Eye (tissue), 1 donor: ENCODE data around the gene DDX27.
A peak's percentile ranks its signal among the peaks of the same experiment; 100 is the strongest.
"Not testable (repeated sequence)": the region's sequence is repeated elsewhere in the genome, so short reads cannot be mapped to it uniquely, and the experiment has no call there.

ENCODE experiments used
- DNase-seq: peaks from one replicate; pipeline ENCODE4 v3.0.0-alpha.2; 2015

The DDX27 gene, protein sequence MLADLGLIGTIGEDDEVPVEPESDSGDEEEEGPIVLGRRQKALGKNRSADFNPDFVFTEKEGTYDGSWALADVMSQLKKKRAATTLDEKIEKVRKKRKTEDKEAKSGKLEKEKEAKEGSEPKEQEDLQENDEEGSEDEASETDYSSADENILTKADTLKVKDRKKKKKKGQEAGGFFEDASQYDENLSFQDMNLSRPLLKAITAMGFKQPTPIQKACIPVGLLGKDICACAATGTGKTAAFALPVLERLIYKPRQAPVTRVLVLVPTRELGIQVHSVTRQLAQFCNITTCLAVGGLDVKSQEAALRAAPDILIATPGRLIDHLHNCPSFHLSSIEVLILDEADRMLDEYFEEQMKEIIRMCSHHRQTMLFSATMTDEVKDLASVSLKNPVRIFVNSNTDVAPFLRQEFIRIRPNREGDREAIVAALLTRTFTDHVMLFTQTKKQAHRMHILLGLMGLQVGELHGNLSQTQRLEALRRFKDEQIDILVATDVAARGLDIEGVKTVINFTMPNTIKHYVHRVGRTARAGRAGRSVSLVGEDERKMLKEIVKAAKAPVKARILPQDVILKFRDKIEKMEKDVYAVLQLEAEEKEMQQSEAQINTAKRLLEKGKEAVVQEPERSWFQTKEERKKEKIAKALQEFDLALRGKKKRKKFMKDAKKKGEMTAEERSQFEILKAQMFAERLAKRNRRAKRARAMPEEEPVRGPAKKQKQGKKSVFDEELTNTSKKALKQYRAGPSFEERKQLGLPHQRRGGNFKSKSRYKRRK

DNA sequence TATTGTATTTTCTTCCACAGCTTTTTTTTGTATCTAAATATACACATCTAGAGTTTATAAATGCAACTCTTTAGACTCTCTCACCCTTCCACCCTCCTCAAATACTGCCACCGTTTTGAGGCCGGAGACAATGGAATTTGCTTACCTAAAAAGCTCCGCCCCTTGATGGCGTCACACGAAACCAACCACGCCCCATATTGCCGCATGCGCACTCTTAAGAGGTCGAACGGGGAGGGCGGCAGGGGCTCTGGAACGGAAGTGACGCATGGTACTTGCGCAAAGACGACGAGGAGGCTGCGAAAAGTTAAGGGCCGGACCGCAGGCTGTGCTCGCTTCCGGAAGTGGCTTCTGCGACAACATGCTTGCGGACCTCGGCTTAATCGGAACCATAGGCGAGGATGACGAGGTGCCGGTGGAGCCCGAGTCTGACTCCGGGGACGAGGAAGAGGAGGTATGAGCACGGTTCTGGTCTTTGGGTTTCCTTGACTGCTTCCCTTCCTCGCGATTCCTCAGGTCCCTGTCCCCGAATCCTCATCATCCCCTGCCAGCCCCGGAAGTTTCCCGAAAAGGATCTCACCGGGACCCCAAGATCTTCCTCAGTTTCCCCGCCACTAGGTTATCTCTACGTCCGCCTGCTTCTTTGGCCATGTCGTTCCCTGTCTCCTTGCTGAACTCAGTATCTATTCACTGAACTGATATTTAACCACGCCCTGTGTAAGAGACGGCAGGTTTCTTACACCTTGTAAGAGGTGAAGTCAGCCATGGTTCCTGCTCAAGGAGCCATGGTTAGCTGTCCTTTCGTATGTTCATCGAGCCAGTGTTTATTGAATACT, at the start of gene DDX27:
TSS of gene DDX27 (plus strand) at position 326 of the 833 bp plus-strand sequence. CDS start at position 359, 33 bp downstream.
- DNase-seq = peak; percentile 100

GRCh38 chr20:49169547-49169946, 49.7 kb upstream of the DDX27 start:
- no peak for DNase-seq

GRCh38 chr20:49170714-49171113, 48.5 kb upstream of the DDX27 start:
- no peak for DNase-seq

DNA sequence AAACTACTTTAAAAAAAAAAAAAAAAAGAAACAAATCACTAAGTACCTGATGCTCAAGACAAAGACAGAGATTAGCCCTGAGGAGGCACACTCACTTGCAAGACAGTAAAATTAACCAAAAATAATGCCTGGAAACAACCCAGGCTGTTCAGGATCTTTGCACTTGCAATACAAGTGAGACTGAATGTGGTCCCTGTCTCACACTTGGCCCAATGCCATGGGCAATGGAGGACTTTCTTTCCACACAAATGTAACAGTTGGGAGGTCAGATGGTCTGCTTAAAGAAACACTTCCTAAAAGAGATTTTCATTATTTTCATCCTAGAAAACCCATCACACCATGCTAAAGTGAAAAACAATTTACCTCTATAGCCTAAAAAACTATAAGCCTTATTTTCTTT, 47.3 kb upstream of the DDX27 start:
- no peak for DNase-seq

DNA sequence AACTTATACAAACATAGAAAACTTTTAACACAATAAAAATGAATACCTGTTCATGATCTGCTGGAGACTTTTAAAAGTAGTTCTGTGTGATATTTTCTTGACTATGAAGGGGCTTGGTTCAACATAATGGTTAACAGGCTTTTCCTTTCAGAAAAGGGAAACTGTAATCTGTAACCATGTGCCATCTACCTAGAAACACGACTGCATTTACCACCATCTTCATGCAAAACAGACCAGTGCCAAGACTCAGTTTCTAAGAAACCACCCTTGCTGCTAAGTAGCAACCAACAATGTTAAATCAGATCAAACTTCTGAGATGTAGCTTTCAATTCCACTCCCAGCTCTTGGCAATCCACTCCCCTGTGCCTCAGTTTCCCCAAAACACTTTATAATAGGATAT, 46.8 kb upstream of the DDX27 start:
- no peak for DNase-seq

GRCh38 chr20:49174183-49174582, 45.0 kb upstream of the DDX27 start:
- no peak for DNase-seq

DNA sequence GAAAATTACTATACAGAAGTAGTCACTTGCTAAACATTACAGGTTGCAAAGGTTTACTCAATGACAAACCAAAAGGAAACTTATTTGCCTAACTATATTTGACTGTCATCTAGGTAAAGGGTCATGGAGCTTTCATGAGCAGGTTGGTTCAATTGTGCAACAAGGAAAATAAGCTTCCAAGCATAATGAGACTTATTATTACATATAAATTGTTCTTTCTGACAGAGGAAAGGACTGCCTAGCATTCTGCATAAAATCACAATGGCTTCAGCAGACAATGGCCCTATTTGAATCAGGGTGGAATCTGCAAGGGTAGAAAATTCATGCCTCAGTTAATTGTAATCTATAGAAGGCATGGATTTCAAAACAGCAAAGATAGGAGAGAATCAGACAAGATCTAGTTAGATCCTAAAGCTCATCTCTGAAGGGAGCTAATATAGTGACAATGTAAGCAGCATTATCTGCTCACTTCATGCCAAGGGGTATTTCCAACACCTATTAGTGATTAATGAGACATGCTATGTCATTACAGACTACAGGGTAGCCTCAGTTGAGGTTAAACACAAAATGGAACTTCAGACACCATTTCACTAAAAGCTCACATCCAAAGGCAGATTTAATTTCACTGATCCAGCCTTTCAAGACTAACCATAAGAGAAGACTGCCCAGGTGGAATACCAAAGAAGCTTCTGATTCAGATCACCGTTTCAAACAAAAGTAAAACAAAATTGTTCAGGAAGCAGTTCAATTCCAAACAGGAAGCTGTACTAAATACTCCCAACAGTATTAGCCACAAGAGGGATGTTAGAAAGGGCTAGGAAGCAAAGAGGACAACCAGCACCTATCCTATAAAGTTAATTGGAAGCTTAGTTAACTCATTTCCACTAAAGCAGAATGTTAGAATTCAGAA, 39.6 kb upstream of the DDX27 start:
- DNase-seq = no peak

DNA sequence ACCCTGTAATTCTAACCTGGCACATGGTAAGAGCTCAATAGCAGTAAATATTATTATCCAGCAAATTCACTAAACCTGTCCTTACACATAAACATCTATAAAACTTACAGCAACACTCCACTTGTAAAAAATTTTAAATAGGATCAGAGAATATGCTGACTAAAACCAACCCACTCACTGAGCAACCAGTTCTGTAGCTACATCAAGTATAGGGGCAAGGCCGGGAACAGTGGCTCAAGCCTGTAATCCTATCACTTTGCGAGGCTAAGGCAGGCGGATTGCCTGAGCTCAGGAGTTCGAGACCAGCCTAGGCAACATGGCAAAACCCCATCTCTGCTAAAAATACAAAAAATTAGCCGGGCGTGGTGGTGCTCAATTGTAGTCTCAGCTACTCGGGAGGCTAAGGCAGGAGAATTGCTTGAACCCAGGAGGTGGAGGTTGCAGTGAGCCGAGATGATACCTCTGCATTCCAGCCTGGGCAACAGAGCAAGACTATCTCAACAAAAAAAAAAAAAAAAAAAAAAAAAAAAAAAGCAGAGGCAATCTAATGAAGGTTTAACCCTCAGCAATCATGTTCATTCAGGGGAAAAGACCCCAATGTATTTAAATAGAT, 37.8 kb upstream of the DDX27 start:
- DNase-seq = no peak

DNA sequence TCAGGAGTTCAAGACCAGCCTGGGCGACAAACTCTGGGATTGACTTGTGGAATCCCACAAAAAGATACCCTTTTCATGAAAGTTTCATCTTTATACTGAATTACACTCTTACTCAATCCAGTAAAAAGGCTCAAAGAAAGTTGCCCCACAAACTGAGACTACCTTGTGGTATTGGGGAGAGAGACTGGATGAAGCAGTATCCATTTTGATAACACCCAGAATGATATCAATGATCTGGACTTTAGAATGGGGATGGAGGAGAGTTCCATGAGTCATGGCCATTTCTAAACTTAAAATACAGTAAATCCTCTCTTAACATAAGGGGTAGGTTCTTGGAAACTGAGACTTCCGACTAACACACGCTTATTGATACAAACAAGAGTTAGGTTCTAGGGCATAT, 35.8 kb upstream of the DDX27 start:
- DNase-seq = no peak

DNA sequence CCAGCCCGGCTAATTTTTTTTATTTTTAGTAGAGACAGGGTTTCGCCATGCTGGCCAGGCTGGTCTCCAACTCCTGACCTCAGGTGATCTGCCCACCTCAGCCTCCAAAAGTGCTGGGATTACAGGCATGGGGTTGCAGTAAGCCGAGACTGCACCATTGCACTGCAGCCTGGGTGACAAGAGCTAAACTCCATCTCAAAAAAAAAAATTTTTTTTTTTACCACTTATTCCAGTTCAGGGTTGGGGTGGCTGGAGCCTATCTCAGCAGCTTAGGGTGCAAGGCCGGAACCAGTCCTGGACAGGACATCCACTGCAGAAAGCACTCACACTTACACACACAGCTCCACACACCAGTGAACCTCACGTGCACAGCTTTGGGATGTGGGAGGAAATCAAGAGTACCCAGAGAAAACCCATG, 35.1 kb upstream of the DDX27 start:
- not testable (repeated sequence) for DNase-seq

DNA sequence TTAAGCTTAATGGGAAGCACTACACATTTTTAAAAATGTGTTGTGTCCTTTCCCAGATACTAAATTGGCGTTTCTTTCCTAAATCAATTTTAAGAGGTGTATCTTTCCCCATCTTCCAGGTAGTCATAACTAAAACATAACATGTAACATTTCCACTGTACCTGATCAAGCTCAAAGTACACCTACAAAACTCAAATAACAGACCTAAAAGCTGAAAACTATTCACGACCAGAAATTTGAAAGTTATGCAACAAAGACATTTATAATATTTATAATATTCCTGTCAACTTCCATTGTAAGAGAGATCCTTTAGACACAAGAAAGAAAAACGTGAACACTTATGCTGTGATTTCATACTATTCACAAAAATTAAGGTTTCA, 34.5 kb upstream of the DDX27 start:
- DNase-seq = no peak

DNA sequence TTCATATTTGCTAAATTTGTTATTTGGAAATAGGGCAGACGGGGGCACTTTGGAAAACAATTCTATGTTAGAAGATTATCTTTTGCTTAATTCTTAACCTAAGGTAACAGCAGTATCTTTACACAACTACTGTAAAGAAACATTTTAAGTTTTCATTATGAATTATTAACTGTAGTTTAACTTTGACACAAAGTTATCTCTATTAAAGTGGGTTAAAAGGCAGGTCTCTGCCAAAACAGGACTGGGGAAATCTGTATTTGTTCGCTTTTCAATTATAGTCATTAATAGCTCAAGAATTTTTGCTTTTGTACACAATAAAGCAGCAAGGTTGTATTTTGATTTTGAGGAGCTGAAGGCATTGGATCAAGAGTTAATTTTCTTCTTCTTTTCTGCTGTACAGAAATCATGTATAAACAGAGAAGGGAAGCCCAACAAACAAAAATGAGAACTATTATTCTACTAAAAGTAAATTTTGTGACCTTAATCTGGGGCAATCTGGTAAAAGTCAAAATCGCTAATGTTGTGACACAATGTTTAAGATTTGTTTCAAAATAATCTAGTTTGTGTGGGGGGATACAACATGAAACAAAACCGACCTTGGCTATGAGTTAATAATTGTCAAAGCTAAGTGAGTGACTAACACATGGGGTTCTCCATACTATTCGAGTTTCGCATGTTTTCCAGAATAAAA, 34.0 kb upstream of the DDX27 start:
- DNase-seq = no peak

DNA sequence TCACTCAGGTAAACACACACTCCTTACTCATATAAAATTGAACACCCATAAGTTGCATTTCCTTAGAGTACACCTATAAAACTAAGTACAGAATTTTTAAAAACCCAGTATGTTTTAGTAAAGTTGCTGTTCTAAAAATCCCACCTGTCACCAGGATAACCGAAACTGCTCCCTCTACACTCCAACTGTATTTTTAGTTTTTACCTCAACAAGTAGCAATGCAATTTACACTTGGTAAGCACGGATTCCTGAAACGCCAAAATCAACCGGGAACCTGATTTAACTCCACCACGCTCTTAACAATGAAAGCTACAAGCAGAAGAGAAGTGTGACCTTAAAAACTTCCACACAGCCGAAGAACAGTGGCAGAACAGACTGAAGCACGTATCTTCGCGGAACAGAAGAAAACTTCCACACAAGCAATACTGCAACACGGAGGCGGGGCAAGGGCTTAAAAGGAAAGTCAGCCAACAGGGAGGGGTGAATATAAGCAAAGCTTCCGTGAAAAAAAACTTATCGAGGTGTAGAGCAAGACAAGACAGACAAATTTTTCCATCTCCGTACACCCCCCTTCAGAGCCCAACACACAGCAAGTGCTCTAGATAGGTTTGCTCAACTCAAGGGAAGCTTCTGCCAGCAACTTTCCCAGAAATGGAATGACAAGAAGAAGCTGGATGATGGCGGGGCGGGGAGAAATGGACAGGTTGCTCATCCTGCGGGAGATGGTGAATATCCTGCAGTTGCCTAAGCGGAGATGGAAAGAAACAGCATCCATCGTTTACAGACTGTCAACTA, 32.5 kb upstream of the DDX27 start:
- DNase-seq = peak; percentile 66

DNA sequence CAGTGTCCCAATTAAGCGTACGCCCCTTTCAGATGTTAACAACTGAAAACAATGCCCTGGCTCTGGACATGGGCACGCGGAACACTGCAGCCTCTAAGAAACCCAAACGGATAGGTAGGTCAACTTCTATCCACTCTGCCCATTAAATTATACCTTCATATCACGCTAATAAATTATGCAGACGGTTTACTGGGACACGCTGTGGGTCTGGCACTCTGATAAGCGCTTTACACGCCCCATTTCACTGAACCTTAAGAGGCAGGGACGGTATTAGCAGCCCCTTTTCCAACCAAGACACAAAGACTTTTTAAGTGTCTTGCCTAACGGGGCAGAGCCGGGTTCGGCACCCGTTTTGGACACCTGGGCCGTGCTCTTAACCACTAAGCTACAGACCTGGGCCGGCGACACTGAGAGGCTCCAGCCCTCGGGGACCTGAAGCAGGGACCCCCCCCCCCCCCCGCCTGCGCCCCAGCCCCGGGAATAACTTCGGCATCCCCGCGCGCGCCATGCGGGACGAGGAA, 31.8 kb upstream of the DDX27 start:
- DNase-seq = no peak

DNA sequence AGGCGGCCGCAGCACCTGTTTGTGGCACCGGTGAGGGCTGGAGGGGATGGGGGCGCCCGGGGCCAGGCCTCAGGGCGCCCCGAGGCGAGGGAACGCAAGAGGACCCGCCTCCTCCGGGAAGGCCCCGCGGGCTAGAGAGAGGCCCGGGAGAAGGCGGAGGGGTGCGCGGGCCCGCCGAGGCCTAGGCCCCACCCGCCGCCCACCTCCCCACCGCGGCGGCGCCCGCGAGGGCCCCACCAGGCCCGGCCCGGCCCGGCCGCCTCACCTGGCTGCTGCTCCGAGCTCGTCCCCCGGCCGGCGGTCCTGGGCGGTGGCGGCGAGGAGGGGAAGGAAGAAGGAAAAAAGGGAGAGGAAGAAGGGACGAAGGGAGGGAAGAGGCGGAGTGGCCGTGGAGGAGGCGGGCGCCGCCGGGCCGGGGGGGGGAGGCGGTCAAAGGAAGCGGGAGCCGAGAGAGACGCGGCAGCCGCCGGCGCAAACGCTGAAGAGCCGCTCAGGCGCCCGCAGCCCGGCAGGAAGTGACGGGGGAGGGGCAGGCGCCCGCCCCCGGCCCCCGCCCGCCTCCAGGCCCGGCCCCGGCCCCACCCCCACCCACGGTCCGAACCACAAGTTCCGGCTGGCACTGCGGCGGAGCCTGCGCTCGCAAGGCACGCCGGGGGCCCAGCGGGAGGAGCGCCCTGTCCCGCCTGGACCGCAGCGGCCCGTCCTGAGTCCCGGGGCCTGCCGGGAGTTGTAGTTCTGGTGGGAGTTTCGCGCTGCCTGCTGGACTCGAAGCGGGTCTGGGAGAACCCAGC, 31.2 kb upstream of the DDX27 start, which contains the start of gene STAU1:
TSS of gene STAU1 (minus strand) at position 484 of the 791 bp plus-strand sequence. CDS start 22,133 bp downstream, outside the sequence.
- DNase-seq = peak; percentile 98

GRCh38 chr20:49192944-49193518, 26.2 kb upstream of the DDX27 start:
- not testable (repeated sequence) for DNase-seq

DNA sequence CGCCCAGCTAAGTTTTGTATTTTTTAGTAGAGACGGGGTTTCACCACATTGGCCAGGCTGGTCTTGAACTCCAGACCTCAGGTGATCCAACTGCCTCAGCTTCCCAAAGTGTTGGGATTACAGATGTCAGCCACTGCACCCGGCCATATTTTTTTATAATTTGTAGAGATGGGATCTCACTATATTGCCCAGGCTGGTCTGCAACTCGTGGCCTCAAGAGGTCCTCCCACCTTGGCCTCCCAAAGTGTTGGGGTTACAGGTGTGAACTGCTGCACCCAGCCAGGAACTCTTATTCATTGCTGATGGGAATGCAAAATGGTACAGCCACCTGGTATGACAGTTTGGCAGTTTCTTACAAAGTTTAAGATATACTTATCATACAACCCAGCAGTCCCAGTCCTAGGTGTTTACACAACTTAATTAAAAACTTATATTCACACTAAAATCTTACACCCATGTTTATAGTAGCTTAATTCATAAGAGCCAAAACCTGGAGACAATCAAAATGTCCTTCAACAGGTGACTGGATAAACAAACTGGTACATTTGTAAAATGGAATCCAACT, 19.4 kb upstream of the DDX27 start:
- DNase-seq = no peak

GRCh38 chr20:49203011-49203410, 16.2 kb upstream of the DDX27 start:
- no peak for DNase-seq
